AG20443 (cell line): Measurements from ENCODE around the gene ABCG1.

Source experiments
- DNase-seq: peaks from one replicate; pipeline ENCODE4 v3.0.0; 2012; ENCODE audit warnings: low spot score, mixed read lengths

Gene ABCG1

GRCh38 chr21:42191696-42192595, 27.0 kb upstream of the ABCG1 start:
- DNase-seq: no peak

GRCh38 chr21:42193131-42193671, 25.7 kb upstream of the ABCG1 start:
- no peak for DNase-seq

GRCh38 chr21:42193721-42194120, 25.2 kb upstream of the ABCG1 start:
- no peak for DNase-seq

GRCh38 chr21:42194863-42195262, 24.1 kb upstream of the ABCG1 start:
- no peak for DNase-seq

GRCh38 chr21:42195378-42196031, 23.4 kb upstream of the ABCG1 start:
- DNase-seq: no peak

- DNase-seq: peak; percentile 57
Observed at GRCh38 chr21:42198929-42199867, 19.7 kb upstream of the ABCG1 start.

- peak; percentile 18 for DNase-seq
Observed at GRCh38 chr21:42199868-42200463, 19.0 kb upstream of the ABCG1 start.

GRCh38 chr21:42200906-42201614, 17.9 kb upstream of the ABCG1 start:
- DNase-seq: no peak

- peak; percentile 4 for DNase-seq
Observed at GRCh38 chr21:42201615-42202161, 17.3 kb upstream of the ABCG1 start.

- DNase-seq: peak; percentile 4
Observed at GRCh38 chr21:42202321-42202720, 16.6 kb upstream of the ABCG1 start.

GRCh38 chr21:42203321-42203720, 15.6 kb upstream of the ABCG1 start:
- no peak for DNase-seq

GRCh38 chr21:42203936-42204335, 15.0 kb upstream of the ABCG1 start:
- DNase-seq: no peak

- no peak for DNase-seq
Observed at GRCh38 chr21:42207426-42207825, 11.5 kb upstream of the ABCG1 start.

- no peak for DNase-seq
Observed at GRCh38 chr21:42208036-42208435, 10.9 kb upstream of the ABCG1 start.

- no peak for DNase-seq
Observed at GRCh38 chr21:42208801-42209490, 10.0 kb upstream of the ABCG1 start.

GRCh38 chr21:42209801-42210479, 9.0 kb upstream of the ABCG1 start:
- DNase-seq: no peak

- no peak for DNase-seq
Observed at GRCh38 chr21:42212266-42212665, 6.7 kb upstream of the ABCG1 start.

- no peak for DNase-seq
Observed at GRCh38 chr21:42213082-42213774, 5.7 kb upstream of the ABCG1 start.
